HG02763 (cell line): ENCODE results near the gene MGRN1.
A peak's percentile ranks its signal among the peaks of the same experiment; 100 is the strongest.

Source experiments
- ATAC-seq: cut with Tn5 transposase; IDR thresholded peaks from one replicate; pipeline ENCODE4 v1.9.1; 2021; ENCODE audit warnings: mild to moderate bottlenecking, moderate library complexity; ENCODE audit not compliant: unreplicated experiment

Gene MGRN1

DNA sequence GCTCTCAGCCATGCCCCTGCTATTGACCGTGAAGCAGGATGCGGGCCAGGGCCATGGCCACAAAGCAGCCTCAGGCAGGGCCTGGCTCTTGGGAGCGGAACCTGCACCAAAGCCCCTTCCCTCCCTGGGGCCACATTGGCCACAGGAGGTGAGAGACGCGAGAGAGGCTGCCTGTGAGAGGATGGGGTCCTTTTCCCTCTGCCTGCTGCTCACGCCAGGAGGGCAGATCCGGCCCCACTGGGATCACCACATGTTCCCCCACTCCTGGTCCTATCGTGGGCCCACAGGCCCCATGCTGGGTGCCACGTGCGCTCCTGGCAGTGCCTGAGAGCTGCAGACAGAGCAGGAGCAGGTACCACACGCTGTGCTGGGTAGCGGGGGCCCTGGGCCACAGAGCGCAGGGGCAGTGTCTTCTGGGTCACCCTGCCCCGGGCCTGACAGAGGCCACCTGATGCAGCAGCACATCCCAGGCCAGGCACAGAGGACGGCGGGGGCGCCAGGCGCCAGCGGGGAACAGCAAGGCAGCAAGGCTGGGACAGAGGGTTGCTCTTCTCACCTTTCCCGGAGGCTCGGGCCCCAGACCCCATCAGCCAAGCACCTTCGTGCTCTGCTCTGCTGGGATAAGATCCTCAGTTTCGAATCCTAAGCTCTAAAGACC, 59.6 kb downstream of the MGRN1 start:
- ATAC-seq = no peak

GRCh38 chr16:4684763-4685162, 60.1 kb downstream of the MGRN1 start:
- ATAC-seq = no peak

DNA sequence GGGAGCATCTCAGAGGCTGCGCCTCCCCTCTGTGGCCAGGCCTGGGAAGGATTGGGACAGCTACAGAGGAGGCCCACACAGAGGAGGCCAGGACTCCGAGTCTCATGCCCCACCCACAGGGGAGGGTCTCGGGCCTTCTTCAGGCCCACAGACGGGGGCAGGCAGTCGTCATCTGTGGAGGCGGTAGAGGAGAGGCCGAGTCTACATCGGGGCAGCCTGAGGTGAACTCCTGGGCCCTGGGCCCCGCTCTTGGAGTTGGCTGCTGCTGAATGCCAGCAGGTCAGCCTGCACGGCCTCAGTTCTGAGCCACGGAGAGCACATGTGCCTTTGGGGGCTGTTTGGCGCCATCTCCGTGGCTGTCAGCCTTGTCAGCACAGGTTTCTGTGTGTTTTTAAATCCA, 60.7 kb downstream of the MGRN1 start:
- ATAC-seq = no peak

- no peak for ATAC-seq
Observed at GRCh38 chr16:4685776-4686496, 61.3 kb downstream of the MGRN1 start.

DNA sequence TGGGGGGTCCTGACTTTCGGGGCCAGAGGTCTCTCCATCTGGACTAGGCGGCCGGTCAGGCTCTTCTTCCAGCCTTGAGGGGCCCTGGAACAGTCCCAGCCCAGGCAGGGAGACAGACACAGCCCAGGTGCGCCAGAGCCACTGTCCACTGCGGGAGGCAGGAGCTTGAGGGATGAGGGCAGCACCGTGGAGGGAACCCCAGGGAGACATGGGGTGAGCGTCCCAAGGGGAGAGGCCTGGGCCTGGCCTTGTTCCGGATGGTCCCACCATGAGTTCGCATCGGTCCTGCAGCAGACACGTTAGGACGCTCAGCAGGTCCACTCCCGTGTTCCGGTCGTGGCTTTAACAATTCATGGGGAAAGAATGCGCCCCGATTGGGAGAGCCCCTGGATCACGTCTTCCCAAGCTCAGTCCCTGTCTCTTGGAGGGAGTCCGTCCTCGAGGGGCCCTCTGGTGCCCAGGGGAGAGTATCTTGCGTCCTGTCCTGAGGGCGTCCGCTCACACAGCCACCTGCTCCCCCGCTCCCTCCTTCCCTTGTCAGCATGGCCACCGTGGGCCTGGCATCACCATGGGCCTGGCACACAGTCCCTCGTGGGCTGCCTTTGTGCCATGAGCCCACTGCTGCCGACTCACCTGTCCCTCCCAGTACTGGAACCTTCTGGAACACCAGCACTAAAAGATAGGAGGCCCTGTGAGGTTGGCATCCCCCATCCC, 62.0 kb downstream of the MGRN1 start:
- ATAC-seq = no peak

DNA sequence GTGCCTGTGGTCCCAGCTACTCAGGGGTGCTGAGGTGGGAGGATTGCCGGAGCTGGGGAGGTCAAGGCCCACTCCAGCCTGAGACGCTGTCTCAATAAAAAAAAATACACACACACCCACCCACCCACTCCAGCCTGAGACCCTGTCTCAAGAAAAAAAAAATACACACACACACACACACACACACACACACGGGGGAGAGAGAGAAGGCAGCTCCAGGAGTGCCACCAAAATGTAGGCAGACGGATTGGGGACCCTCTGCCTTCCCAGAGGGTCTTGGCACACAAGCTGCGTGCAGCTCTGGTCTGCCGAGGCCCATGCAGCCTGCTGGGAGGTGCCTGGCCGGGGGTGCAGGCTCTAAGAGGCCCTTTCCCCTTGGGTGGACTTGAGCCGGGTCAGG, 62.8 kb downstream of the MGRN1 start:
- ATAC-seq = no peak

- no peak for ATAC-seq
Observed at GRCh38 chr16:4687946-4688673, 63.5 kb downstream of the MGRN1 start.

- ATAC-seq = no peak
Observed at GRCh38 chr16:4688674-4689045, 64.0 kb downstream of the MGRN1 start.

DNA sequence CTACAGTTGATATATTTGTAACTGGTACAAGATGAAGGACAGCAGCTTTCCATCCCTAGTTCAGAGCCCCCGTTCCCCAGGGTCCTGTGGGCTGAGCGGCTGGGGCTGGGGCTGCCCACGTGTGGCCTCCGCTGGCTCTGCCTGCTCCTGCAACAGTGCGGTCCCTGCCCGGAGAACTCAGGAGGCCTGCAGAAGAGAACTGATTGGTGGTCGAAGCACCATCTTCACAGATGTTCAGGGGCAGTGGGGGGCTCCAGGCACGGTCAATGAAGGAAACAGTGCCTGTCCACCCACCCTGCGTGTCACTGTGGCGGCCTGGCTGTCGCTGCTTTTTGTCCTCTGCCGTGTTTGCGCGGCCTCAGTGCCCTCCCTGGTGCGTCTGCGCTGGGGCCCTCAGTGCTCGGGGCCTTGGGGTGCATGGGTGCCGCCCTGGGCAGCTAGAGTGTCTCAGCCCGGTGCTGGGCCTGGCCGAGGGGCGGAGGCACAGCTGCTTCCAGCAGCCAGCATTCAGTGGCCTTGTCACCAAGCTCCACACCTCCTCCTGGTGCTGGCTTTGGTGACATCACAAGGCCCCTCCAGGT, 64.6 kb downstream of the MGRN1 start:
- no peak for ATAC-seq

DNA sequence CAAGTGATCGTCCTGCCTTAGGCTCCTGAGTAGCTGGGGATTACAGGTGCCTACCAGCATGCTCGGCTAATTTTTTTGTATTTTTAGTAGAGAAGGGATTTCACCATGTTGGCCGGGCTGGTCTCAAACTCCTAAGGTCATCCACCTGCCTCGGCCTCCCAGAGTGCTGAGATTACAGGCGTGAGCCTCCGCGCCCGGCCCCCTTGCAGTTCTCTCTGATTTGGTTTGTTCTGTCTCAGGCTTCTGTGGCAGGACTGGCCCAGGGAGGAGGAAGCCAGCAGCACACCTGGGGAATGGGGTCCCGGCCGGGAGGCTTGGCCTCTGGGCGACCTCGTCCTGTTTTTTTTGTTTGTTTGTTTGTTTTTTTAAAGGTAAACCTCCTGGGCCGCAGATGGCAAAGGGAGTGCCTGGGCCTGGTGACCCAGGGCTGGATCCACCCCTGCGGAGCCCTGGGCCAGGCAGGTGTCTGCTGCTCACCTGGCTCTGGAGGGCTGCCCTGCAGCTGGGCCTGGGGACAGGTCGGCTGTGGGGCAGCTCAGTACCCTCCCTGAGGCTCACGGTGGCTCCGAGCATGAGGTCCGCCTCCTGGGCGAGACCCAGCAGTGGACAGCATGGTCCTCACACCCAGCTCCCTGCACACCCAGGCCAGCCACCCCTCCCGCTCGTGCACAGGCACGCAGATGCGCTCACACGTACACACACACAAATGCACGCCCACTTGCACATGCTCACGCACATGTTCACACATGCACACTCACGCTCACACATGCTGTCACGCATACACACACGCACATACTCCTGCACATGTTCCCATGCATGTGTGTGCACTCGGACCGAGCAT, 65.5 kb downstream of the MGRN1 start:
- ATAC-seq = no peak

DNA sequence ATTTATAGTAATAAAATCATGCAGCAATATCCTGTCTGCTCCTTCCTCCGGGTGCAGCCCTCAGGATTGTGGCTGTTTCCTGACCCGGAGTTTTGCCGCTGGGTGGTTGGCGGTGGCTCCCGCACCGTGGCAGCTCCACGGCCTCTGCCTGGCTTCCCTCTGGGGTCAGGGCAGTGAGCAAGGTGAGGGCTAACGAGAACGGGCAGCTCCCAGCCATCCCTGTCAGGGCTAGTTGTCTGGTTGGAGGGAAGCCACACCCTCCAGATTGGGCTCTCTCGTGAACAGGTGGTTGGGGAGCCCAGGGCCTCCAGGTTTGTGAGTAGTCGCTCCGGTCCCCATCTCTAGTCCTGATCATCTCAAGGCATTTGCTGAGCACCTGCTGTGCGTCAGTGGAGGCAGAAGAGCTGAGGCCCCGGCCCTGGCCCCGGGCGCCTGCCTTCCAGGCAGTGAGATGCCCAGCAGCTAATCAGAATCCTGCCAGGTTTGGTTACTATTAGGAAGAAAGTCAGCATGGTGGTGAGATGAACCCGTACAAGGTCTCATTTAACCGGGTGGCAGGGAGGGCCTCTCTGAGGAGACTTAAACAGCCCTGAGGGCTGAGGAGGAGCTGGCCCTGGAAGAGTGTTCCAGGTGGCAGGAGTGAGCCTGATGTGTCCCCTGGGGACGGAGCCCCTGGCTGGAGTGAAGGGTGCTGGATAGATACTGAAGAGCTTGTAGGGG, 66.5 kb downstream of the MGRN1 start:
- ATAC-seq = no peak

- no peak for ATAC-seq
Observed at GRCh38 chr16:4691666-4692412, 67.2 kb downstream of the MGRN1 start.

- ATAC-seq = peak; percentile 4
Observed at GRCh38 chr16:4692460-4693295, 68.1 kb downstream of the MGRN1 start.

DNA sequence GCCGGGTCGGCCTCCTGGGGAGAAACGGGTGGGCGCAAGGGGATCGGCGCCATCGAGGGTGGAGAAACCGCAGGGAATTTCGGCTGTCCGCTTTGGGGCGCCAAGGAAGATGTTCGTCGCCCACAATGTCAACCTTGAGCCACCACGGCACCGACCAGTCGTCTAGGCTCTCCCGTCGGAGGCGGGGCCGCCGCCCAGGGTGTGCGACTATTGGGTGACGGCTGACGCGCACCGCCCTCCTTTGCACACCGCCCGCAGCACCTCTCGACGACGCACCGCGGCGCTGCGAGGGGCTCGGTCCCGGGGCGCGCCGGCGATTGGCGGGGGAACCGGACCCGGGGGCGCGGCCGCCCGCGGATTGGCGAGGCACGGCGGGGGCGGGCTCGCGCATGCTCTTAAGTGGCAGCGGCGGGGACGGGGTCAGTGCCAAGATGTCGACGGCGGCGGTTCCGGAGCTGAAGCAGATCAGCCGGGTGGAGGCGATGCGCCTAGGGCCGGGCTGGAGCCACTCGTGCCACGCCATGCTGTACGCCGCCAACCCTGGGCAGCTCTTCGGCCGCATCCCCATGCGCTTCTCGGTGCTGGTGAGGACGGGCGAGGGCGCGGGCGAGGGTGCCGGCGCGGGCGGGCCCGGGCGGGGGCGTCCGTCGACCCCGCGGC, 68.8 kb downstream of the MGRN1 start, which contains the start of gene NUDT16L1:
Gene NUDT16L1 (plus strand): TSS at position 267 of the 660 bp plus-strand sequence. CDS start 165 bp downstream, at position 432.
- ATAC-seq = peak; percentile 95

GRCh38 chr16:4693956-4694641, 69.5 kb downstream of the MGRN1 start:
- no peak for ATAC-seq

GRCh38 chr16:4694642-4695451, 70.2 kb downstream of the MGRN1 start:
- no peak for ATAC-seq
